Epithelial cell of proximal tubule (primary cell): ENCODE data around the gene CHSY3. TPM values are rescaled to one million over a fixed set of nuclear protein-coding genes. Genes with fewer than 3 reads are reported as not detected.

ENCODE experiments used
- DNase-seq: peaks from one replicate; pipeline ENCODE4 v3.0.0-alpha.2; 2011; ENCODE audit warnings: low read depth
- H3K4me3 ChIP-seq: 2 replicates; pipeline ENCODE4 v1.5.1; 2011; ENCODE audit warnings: low read depth, mild to moderate bottlenecking, low read length
- CTCF ChIP-seq: conservative IDR thresholded peaks from 2 replicates; pipeline ENCODE4 v1.5.1; 2012; ENCODE audit warnings: low read depth, mild to moderate bottlenecking, low read length
- total RNA-seq: library from RNA; depleted of rRNA; stranded (reverse); fragments of >200 nt; gene quantifications from 2 replicates; pipeline ENCODE4 v1.2.3, GENCODE V29; 2015

Gene CHSY3
- total RNA-seq, 1 donor from 2014 or later = 1.7 TPM

GRCh38 chr5:130032807-130033206 lies 128.5 kb downstream of the CHSY3 start:
- DNase-seq = no peak
- no peak for TF ChIP-seq CTCF

GRCh38 chr5:130034566-130035210 lies 130.4 kb downstream of the CHSY3 start:
- no peak for TF ChIP-seq CTCF
- no peak overlapping the region for H3K4me3 ChIP-seq
- DNase-seq = no peak

More at GRCh38 chr5:130032807-130033206, 128.5 kb downstream of the CHSY3 start:
- no peak overlapping the region for H3K4me3 ChIP-seq

- no peak overlapping the region for H3K4me3 ChIP-seq
- DNase-seq = no peak
- no peak for TF ChIP-seq CTCF
Measured at GRCh38 chr5:130035388-130035787, 131.1 kb downstream of the CHSY3 start.

- DNase-seq = no peak
- no peak for TF ChIP-seq CTCF
- no peak overlapping the region for H3K4me3 ChIP-seq
Measured at GRCh38 chr5:130037905-130038304, 133.6 kb downstream of the CHSY3 start.

- TF ChIP-seq CTCF = no peak
- no peak for DNase-seq
- no peak overlapping the region for H3K4me3 ChIP-seq
Measured at GRCh38 chr5:130043834-130044233, 139.6 kb downstream of the CHSY3 start.

- TF ChIP-seq CTCF = no peak
- H3K4me3 ChIP-seq = no peak overlapping the region
- DNase-seq = no peak
Measured at GRCh38 chr5:130045334-130045733, 141.1 kb downstream of the CHSY3 start.

- DNase-seq = no peak
- no peak overlapping the region for H3K4me3 ChIP-seq
- no peak for TF ChIP-seq CTCF
Measured at GRCh38 chr5:130050585-130050984, 146.3 kb downstream of the CHSY3 start.
